Smooth muscle cell (in vitro differentiated cells): ENCODE data around the gene CSKMT. TPM values are rescaled to one million over a fixed set of nuclear protein-coding genes. Genes with fewer than 3 reads are reported as not detected.

ENCODE experiments used
- DNase-seq: peaks from one replicate; lab custom pipeline; 2025; ENCODE audit not compliant: unreplicated experiment; lab: John Stamatoyannopoulos, UW
- H2AFZ ChIP-seq: fragments of 200-600 bp; sonication (generic); 2 replicates; pipeline ENCODE4 v1.6.0; 2016; ENCODE audit warnings: antibody characterized with exemption, low read depth, mild to moderate bottlenecking
- H3F3A ChIP-seq: fragments of 200-600 bp; sonication (generic); 2 replicates; pipeline ENCODE4 v1.6.0; 2017; ENCODE audit warnings: antibody characterized with exemption, low read depth
- H3K27ac ChIP-seq: fragments of 200-600 bp; sonication (generic); 2 replicates; pipeline ENCODE4 v1.5.1; 2016; ENCODE audit warnings: low read depth, mild to moderate bottlenecking
- H3K27me3 ChIP-seq: fragments of 200-600 bp; sonication (generic); 2 replicates; pipeline ENCODE4 v1.6.1; 2016; ENCODE audit warnings: low read depth, mild to moderate bottlenecking
- H3K36me3 ChIP-seq: fragments of 200-600 bp; sonication (generic); 2 replicates; pipeline ENCODE4 v1.5.1; 2016; ENCODE audit warnings: low read depth
- H3K4me1 ChIP-seq: fragments of 200-600 bp; sonication (generic); 2 replicates; pipeline ENCODE4 v1.5.1; 2016; ENCODE audit warnings: low read depth
- H3K4me2 ChIP-seq: fragments of 200-600 bp; sonication (generic); 2 replicates; pipeline ENCODE4 v1.6.0; 2016; ENCODE audit warnings: mild to moderate bottlenecking
- H3K4me3 ChIP-seq: fragments of 200-600 bp; sonication (generic); 2 replicates; pipeline ENCODE4 v1.5.1; 2016; ENCODE audit warnings: mild to moderate bottlenecking
- H3K79me2 ChIP-seq: fragments of 200-600 bp; sonication (generic); 2 replicates; pipeline ENCODE4 v1.6.0; 2016; ENCODE audit warnings: low read depth, mild to moderate bottlenecking
- H3K9ac ChIP-seq: fragments of 200-600 bp; sonication (generic); 2 replicates; pipeline ENCODE4 v1.6.0; 2016; ENCODE audit warnings: low read depth
- H3K9me3 ChIP-seq: fragments of 200-600 bp; sonication (generic); replicated peaks from 2 replicates; pipeline ENCODE4 v1.5.1; 2016; ENCODE audit warnings: low read depth
- H4K20me1 ChIP-seq: fragments of 200-600 bp; sonication (generic); 2 replicates; pipeline ENCODE4 v1.6.0; 2016; ENCODE audit warnings: low read depth
- CTCF ChIP-seq: fragments of 200-600 bp; sonication (generic); IDR thresholded peaks from 2 replicates; pipeline ENCODE4 v1.5.1; 2017; ENCODE audit warnings: borderline replicate concordance, mild to moderate bottlenecking, antibody characterized with exemption; ENCODE audit not compliant: insufficient read depth, poor library complexity, severe bottlenecking
- WGBS: methylation state at CpG from one replicate; pipeline ENCODE4 v1.1.7; 2016; ENCODE audit warnings: low lambda C conversion rate; 5-methylcytosine and 5-hydroxymethylcytosine counted together
- polyA plus RNA-seq: library from polyadenylated mRNA; unstranded; fragments of >200 nt; fragmentation: Nextera tagmentation; extraction: Ambion mirVana; gene quantifications from 2 replicates; pipeline ENCODE4 v1.2.1, GENCODE V29; 2016
- total RNA-seq: library from RNA; depleted of rRNA; stranded (reverse); fragments of >200 nt; gene quantifications from 2 replicates; pipeline ENCODE4 v1.2.3, GENCODE V29; 2014

CSKMT gene
- total and polyA plus RNA-seq, 2 experiments from 2014 or later: 1.4 to 4.9 TPM

DNA sequence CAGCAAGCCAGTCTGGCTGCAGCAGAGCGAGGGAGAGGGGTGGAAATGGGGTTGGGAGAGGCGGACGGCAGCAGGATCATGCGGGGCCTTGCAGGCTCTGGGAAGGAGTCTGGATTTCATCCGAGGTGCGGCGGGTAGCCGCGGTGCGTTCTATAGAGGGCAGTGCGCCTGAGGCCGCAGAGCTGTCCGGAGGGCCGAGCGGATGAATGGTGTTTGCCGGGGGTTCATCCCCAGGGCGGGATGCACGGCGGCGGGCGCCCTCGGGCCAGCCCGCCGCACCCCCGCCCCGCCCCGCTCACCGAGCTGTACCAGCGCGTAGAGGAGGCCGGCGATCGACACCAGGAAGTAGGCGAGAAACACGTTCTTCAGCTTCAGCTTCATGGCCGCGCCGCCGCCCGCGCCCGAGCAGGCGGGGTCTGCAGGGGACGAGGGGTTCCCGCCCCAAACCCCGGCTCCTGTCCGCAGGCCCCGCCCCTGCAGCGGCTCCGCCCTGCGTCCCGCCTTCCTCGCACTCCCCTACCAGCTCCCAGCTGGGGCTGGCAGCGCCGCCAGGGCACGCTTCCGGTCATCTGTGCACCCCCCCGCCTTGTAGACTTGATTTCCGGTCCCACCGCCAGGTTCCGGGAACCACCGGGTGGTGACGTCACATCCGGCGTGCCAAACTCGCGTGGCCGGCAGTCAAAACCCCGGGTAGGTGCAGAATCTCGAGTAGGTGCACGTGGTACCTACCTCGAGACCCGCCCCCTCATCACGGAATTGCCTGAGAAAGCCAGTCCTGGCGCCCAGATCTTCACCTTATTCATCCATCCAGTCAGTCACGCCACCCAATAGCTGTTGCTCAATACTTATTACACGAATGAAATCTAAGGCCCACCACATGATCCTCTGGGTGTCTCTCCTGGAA lies 43.3 kb upstream of the CSKMT start, which contains the start of gene B3GAT3:
Gene B3GAT3 (minus strand): TSS at position 420 of the 904 bp plus-strand sequence. CDS start 39 bp downstream, at position 381.
- peaks cover 10% of the 10 kb centered on the region for H3K4me1 ChIP-seq
- no peaks in the 10 kb centered on the region for H3K27me3 ChIP-seq
- H3K27ac ChIP-seq: peak within 1 kb of the TSS; percentile 92
- H2AFZ ChIP-seq: no peak within 1 kb of the TSS
- peaks cover 29% of the 10 kb centered on the region for H3F3A ChIP-seq
- peak within 1 kb of the TSS; percentile 57 for H3K4me3 ChIP-seq
- H3K9me3 ChIP-seq: no peaks in the 10 kb centered on the region
- peak within 1 kb of the TSS; percentile 97 for H3K4me2 ChIP-seq
- DNase-seq: peak; percentile 93
- H3K9ac ChIP-seq: peak within 1 kb of the TSS; percentile 54
- H3K79me2 ChIP-seq: peaks cover 13% of the 10 kb centered on the region
- H4K20me1 ChIP-seq: no peaks in the 10 kb centered on the region
- H3K36me3 ChIP-seq: no peaks in the 10 kb centered on the region
- 2% methylated on average over 42 of the region's 77 CpGs for WGBS
- TF ChIP-seq CTCF: no peak

GRCh38 chr11:62622476-62623089 lies 42.5 kb upstream of the CSKMT start:
- H2AFZ ChIP-seq: no peak overlapping the region
- TF ChIP-seq CTCF: no peak
- H3K4me2 ChIP-seq: peak overlapping the region; percentile 97
- no peaks in the 10 kb centered on the region for H4K20me1 ChIP-seq
- no peak for DNase-seq
- peak overlapping the region; percentile 54 for H3K9ac ChIP-seq
- H3K79me2 ChIP-seq: peaks cover 13% of the 10 kb centered on the region
- H3K4me3 ChIP-seq: peak overlapping the region; percentile 57
- peaks cover 29% of the 10 kb centered on the region for H3F3A ChIP-seq
- H3K27me3 ChIP-seq: no peaks in the 10 kb centered on the region
- H3K4me1 ChIP-seq: peaks cover 10% of the 10 kb centered on the region
- peaks cover 3% of the 10 kb centered on the region for H3K36me3 ChIP-seq
- H3K27ac ChIP-seq: peak overlapping the region; percentile 92
- H3K9me3 ChIP-seq: no peaks in the 10 kb centered on the region
- 94% methylated on average over 7 of the region's 7 CpGs for WGBS

DNA sequence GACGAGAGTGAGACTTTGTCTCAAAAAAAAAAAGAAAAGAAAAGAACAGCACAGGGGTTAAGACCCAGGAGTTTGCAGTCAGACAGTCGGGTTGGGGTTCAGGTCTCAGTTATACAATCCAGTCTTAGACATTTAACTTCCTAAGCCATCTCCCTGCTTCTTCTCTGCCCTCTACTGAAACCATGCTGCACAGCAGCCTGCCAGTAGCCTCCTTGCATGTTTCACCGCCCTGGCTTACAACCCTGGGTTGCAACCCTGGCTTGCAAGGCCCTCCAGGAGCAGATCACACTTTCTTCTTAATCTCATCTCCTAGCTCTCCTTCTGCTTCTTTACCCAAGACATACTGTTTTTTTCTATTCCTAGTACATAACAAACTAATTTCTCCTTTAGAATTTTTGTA lies 37.4 kb upstream of the CSKMT start:
- Histone ChIP-seq H3K79me2 (no peaks in the 10 kb centered on the region), H3K9ac (no peak overlapping the region), H3K27me3 (no peaks in the 10 kb centered on the region), H3K4me2 (no peak overlapping the region), H3F3A (peaks cover 16% of the 10 kb centered on the region), H3K36me3 (peaks cover 13% of the 10 kb centered on the region), H3K9me3 (no peaks in the 10 kb centered on the region), H3K4me3 (no peak overlapping the region), H4K20me1 (no peaks in the 10 kb centered on the region), H3K27ac (no peak overlapping the region), H2AFZ (no peak overlapping the region), H3K4me1 (no peaks in the 10 kb centered on the region)
- TF ChIP-seq CTCF: no peak
- no peak for DNase-seq
- 89% methylated on average over 3 of the region's 3 CpGs for WGBS
